Kidney tubule cell (primary cell): ENCODE measurements around the gene TMEM204.

ENCODE experiments used
- DNase-seq: peaks from one replicate; pipeline ENCODE4 v3.0.0-alpha.2; 2018; ENCODE audit warnings: low spot score

The TMEM204 gene

GRCh38 chr16:1520461-1520860, 13.0 kb upstream of the TMEM204 start:
- DNase-seq = no peak

- no peak for DNase-seq
These were observed 9.8 kb upstream of the TMEM204 start for GRCh38 chr16:1523581-1524245.

- no peak for DNase-seq
These were observed 9.1 kb upstream of the TMEM204 start for GRCh38 chr16:1524366-1524765.

- no peak for DNase-seq
These were observed 7.4 kb upstream of the TMEM204 start for GRCh38 chr16:1525871-1526607.

GRCh38 chr16:1526608-1527555, 6.6 kb upstream of the TMEM204 start:
- no peak for DNase-seq

- DNase-seq = no peak
These were observed 5.3 kb upstream of the TMEM204 start for GRCh38 chr16:1527836-1528811.

- DNase-seq = no peak
These were observed 4.4 kb upstream of the TMEM204 start for GRCh38 chr16:1528921-1529537.

GRCh38 chr16:1530349-1530882, 3.0 kb upstream of the TMEM204 start:
- no peak for DNase-seq

GRCh38 chr16:1530883-1531637, 2.4 kb upstream of the TMEM204 start:
- no peak for DNase-seq

- DNase-seq = no peak
These were observed 1.9 kb upstream of the TMEM204 start for GRCh38 chr16:1531638-1531910.

GRCh38 chr16:1532081-1532760, 1.2 kb upstream of the TMEM204 start:
- DNase-seq = no peak

- no peak for DNase-seq
These were observed 695 bp upstream of the TMEM204 start for GRCh38 chr16:1532771-1533170.

- DNase-seq = no peak
These were observed 855 bp downstream of the TMEM204 start for GRCh38 chr16:1534021-1535020.

GRCh38 chr16:1535391-1536291, 2.2 kb downstream of the TMEM204 start:
- no peak for DNase-seq

GRCh38 chr16:1536601-1537000, 3.1 kb downstream of the TMEM204 start:
- no peak for DNase-seq

GRCh38 chr16:1537138-1537577, 3.7 kb downstream of the TMEM204 start:
- no peak for DNase-seq

GRCh38 chr16:1537763-1538289, 4.4 kb downstream of the TMEM204 start:
- no peak for DNase-seq
